Measurements from ENCODE around the gene ADAMTS3. TPM values are rescaled to one million over a fixed set of nuclear protein-coding genes. Genes with fewer than 3 reads are reported as not detected.

ADAMTS3 gene
- total RNA-seq, 1 experiment from 2014 or later = 0.07 TPM

DNA sequence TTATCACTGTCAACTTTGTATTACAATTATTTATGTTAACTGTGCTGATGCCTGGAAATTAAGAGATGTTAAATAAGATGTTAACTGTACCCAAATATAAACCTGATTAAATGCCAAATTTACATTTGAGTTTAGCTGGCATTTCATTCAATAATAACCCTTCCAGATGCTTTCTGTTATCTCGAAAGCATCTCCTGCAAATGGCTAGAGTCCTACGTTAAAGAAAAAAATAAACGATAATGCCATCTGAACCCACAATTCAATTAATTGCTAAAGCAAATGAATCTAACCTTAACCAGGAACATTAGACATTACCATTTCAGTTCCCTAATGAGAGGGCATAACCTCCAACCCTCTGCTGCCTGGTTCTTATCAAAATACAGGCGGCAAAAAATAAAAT lies 145.0 kb downstream of the ADAMTS3 start:
- CTCF ChIA-PET = no interaction called here
- no peak for DNase-seq
- TF ChIP-seq CTCF (IDR thresholded peaks at IDR 0.05; ENCODE audit: unreplicated experiment) = no peak
- no peaks in the 10 kb centered on the region for H3K9me3 Mint-ChIP-seq (ENCODE audit: low read depth, unreplicated experiment)
- H3K36me3 Mint-ChIP-seq (ENCODE audit: insufficient read depth, unreplicated experiment) = no peaks in the 10 kb centered on the region
- no TSS peak for BruUV-seq (replicated peaks)
- intact Hi-C loops (cut with micrococcal nuclease; ENCODE audit: unreplicated experiment) = no loop called here
- H3K4me1 Mint-ChIP-seq (ENCODE audit: low read depth, unreplicated experiment) = no peaks in the 10 kb centered on the region
- H3K27me3 Mint-ChIP-seq (ENCODE audit: unreplicated experiment) = no peaks in the 10 kb centered on the region
- H3K27ac Mint-ChIP-seq (ENCODE audit: unreplicated experiment) = no peak overlapping the region
- no peak overlapping the region for H3K4me3 Mint-ChIP-seq (ENCODE audit: low read depth, unreplicated experiment)

DNA sequence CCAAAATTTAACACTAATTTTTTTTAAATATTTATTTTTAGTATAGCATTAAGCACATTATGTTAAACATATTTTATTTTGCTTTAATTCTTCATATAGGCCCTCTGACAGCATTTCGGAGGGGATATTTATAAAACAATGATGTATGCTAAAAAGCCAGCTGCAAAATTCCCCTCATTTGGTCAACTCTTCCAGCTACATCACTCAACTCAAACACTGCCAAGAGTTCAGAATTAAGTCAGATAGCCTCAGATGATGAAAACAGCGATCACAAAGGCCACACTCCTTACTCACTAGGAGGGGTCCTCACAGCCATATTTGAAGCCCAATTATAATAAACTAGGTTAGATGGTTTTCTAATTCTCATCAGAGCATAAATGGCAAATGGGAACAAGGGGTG lies 146.6 kb downstream of the ADAMTS3 start:
- H3K4me3 Mint-ChIP-seq (ENCODE audit: low read depth, unreplicated experiment) = no peak overlapping the region
- no peak for TF ChIP-seq CTCF (IDR thresholded peaks at IDR 0.05; ENCODE audit: unreplicated experiment)
- H3K36me3 Mint-ChIP-seq (ENCODE audit: insufficient read depth, unreplicated experiment) = no peaks in the 10 kb centered on the region
- no peak overlapping the region for H3K27ac Mint-ChIP-seq (ENCODE audit: unreplicated experiment)
- intact Hi-C loops (cut with micrococcal nuclease; ENCODE audit: unreplicated experiment) = no loop called here
- DNase-seq = no peak
- CTCF ChIA-PET = no interaction called here
- no peaks in the 10 kb centered on the region for H3K27me3 Mint-ChIP-seq (ENCODE audit: unreplicated experiment)
- BruUV-seq (replicated peaks) = no TSS peak
- H3K9me3 Mint-ChIP-seq (ENCODE audit: low read depth, unreplicated experiment) = no peaks in the 10 kb centered on the region
- H3K4me1 Mint-ChIP-seq (ENCODE audit: low read depth, unreplicated experiment) = no peaks in the 10 kb centered on the region

DNA sequence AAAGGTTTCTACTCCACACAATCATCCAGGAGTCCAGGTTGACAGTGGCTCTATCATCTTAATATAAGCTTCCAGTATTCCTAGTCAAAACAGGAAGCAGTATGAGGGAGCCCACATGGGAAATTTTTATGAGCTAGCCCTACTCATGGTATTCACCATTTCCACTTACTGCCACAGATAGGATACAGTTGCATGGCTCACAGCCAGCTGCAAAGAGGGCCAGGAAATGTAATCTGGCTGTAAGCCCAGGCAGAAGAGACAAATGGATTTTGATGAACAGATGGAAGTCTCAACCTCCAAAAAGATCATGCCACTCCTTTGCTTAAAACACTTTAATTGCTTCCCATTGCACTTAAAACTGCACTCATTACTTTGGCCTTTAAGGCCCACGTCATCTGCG lies 150.6 kb downstream of the ADAMTS3 start:
- no peak for DNase-seq
- TF ChIP-seq CTCF (IDR thresholded peaks at IDR 0.05; ENCODE audit: unreplicated experiment) = no peak
- CTCF ChIA-PET = interaction anchor here (1.9 kb wide), 1 partner anchor 92 kb away, joined by 4 read pairs; no protein-coding TSS in a partner anchor
- intact Hi-C loops (cut with micrococcal nuclease; ENCODE audit: unreplicated experiment) = no loop called here
- Mint-ChIP-seq H3K36me3 (ENCODE audit: insufficient read depth, unreplicated experiment) (no peaks in the 10 kb centered on the region), H3K27ac (ENCODE audit: unreplicated experiment) (no peak overlapping the region), H3K27me3 (ENCODE audit: unreplicated experiment) (no peaks in the 10 kb centered on the region), H3K9me3 (ENCODE audit: low read depth, unreplicated experiment) (no peaks in the 10 kb centered on the region), H3K4me1 (ENCODE audit: low read depth, unreplicated experiment) (no peaks in the 10 kb centered on the region), H3K4me3 (ENCODE audit: low read depth, unreplicated experiment) (no peak overlapping the region)
- BruUV-seq (replicated peaks) = no TSS peak

DNA sequence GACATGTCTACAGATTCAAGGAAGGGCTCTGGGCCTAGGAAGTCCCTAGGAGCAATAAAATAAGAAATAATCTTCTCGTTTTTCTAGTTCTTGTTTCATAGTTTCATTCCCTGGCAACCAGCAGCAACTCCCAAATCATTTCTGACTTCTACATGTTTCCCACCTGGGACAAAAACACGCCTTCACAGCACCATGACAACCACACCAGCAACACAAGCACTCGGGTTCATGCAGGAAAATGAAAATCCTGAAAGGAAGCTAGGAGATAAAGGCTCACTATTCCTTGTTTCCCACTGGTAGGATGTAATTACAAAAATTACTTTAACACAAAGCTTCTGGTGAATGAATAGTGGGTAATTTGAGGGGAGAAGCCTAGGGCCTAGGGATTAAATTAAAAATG lies 158.9 kb downstream of the ADAMTS3 start:
- H3K27ac Mint-ChIP-seq (ENCODE audit: unreplicated experiment) = no peak overlapping the region
- CTCF ChIA-PET = no interaction called here

More for the DNA sequence above, 158.9 kb downstream of the ADAMTS3 start:
- Mint-ChIP-seq H3K4me3 (ENCODE audit: low read depth, unreplicated experiment) (no peak overlapping the region), H3K9me3 (ENCODE audit: low read depth, unreplicated experiment) (no peaks in the 10 kb centered on the region), H3K36me3 (ENCODE audit: insufficient read depth, unreplicated experiment) (no peaks in the 10 kb centered on the region), H3K27me3 (ENCODE audit: unreplicated experiment) (no peaks in the 10 kb centered on the region), H3K4me1 (ENCODE audit: low read depth, unreplicated experiment) (no peaks in the 10 kb centered on the region)
- DNase-seq = no peak
- no peak for TF ChIP-seq CTCF (IDR thresholded peaks at IDR 0.05; ENCODE audit: unreplicated experiment)
- intact Hi-C loops (cut with micrococcal nuclease; ENCODE audit: unreplicated experiment) = no loop called here
- no TSS peak for BruUV-seq (replicated peaks)

Data from Calu3 (cell line).